ENCODE data around the gene ARRB1.

ARRB1 gene

GRCh38 chr11:75273411-75274391, 77.8 kb downstream of the ARRB1 start:
- DNase-seq, result no peak

GRCh38 chr11:75272821-75273301, 78.6 kb downstream of the ARRB1 start:
- DNase-seq, result no peak

GRCh38 chr11:75272391-75272790, 79.1 kb downstream of the ARRB1 start:
- no peak for DNase-seq

GRCh38 chr11:75271730-75272129, 79.7 kb downstream of the ARRB1 start:
- DNase-seq, result no peak

- no peak for DNase-seq
These were observed 80.5 kb downstream of the ARRB1 start for GRCh38 chr11:75270896-75271418.

GRCh38 chr11:75269896-75270295, 81.6 kb downstream of the ARRB1 start:
- DNase-seq, result no peak

- no peak for DNase-seq
These were observed 82.1 kb downstream of the ARRB1 start for GRCh38 chr11:75269367-75269660.

- no peak for DNase-seq
These were observed 82.7 kb downstream of the ARRB1 start for GRCh38 chr11:75268626-75269366.

GRCh38 chr11:75267171-75267970, 84.1 kb downstream of the ARRB1 start:
- DNase-seq, result no peak

GRCh38 chr11:75265851-75266531, 85.5 kb downstream of the ARRB1 start:
- no peak for DNase-seq

GRCh38 chr11:75264971-75265370, 86.5 kb downstream of the ARRB1 start:
- DNase-seq, result no peak

- no peak for DNase-seq
These were observed 87.1 kb downstream of the ARRB1 start for GRCh38 chr11:75264356-75264755.

- DNase-seq, result no peak
These were observed 87.5 kb downstream of the ARRB1 start for GRCh38 chr11:75263944-75264349.

- DNase-seq, result no peak
These were observed 88.3 kb downstream of the ARRB1 start for GRCh38 chr11:75262961-75263852.

GRCh38 chr11:75262436-75262835, 89.0 kb downstream of the ARRB1 start:
- no peak for DNase-seq

- DNase-seq, result peak; percentile 12
These were observed 89.5 kb downstream of the ARRB1 start for GRCh38 chr11:75261902-75262361.

GRCh38 chr11:75260396-75261170, 90.9 kb downstream of the ARRB1 start:
- no peak for DNase-seq

GRCh38 chr11:75254326-75254725, 97.1 kb downstream of the ARRB1 start:
- DNase-seq, result no peak

GRCh38 chr11:75249704-75250103, 101.8 kb downstream of the ARRB1 start:
- no peak for DNase-seq

- DNase-seq, result no peak
These were observed 102.6 kb downstream of the ARRB1 start for GRCh38 chr11:75248924-75249256.
